SK-N-SH (cell line): ENCODE measurements around the gene PRIM2.

ENCODE experiments used
- CHD2 ChIP-seq: fragments of 150-350 bp; IDR thresholded peaks from 2 replicates; pipeline ENCODE4 v1.6.1; 2018; ENCODE audit warnings: low read length; ENCODE audit not compliant: partially characterized antibody
- CTCF ChIP-seq: fragments of 200-600 bp; sonication (generic); IDR thresholded peaks from 2 replicates; pipeline ENCODE4 v1.6.1; 2017; ENCODE audit warnings: antibody characterized with exemption, mild to moderate bottlenecking, moderate library complexity
- FOXJ3 ChIP-seq: sonication (generic); formaldehyde crosslinking; IDR thresholded peaks from 2 replicates; pipeline ENCODE4 v1.5.1; 2020; ENCODE audit warnings: mild to moderate bottlenecking, missing genetic modification reagents
- NRF1 ChIP-seq: IDR thresholded peaks from 2 replicates; pipeline ENCODE4 v1.6.1; 2012; ENCODE audit warnings: low read depth, mild to moderate bottlenecking, low read length
- RCOR1 ChIP-seq: fragments of 150-350 bp; IDR thresholded peaks from 2 replicates; pipeline ENCODE4 v1.6.1; 2017; ENCODE audit warnings: antibody characterized with exemption, low read length
- RFX5 ChIP-seq: IDR thresholded peaks from 2 replicates; pipeline ENCODE4 v1.6.1; 2012; ENCODE audit warnings: mild to moderate bottlenecking, improper control_type of control experiment, low read length
- SMC3 ChIP-seq: IDR thresholded peaks from 2 replicates; pipeline ENCODE4 v1.6.1; 2012; ENCODE audit warnings: low read depth, low read length, improper control_type of control experiment
- TEAD4 ChIP-seq: IDR thresholded peaks from 2 replicates; pipeline ENCODE4 v1.4.0; 2012; ENCODE audit warnings: mild to moderate bottlenecking, borderline replicate concordance; ENCODE audit not compliant: insufficient read depth
- YY1 ChIP-seq: IDR thresholded peaks from 2 replicates; pipeline ENCODE4 v1.4.0; 2012; ENCODE audit warnings: low read depth, mild to moderate bottlenecking

DNA sequence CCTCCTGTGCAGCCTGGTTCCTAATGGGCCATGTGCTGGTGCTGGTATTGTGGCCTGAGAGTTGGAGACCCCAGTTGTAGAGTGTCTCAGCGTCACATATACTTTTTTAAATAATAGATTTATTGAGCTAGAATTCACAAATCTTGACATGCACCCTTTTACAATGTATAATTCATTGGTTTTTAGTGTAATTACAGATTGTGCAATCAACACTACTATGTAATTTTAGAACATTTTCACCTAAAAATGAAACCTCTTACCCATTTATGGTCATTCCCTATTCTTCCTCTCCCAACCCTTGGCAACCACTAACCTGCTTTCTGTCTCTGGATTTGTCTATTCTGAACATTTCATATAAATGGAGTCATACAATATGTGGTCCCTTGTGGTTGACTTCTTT, 10.6 kb downstream of the PRIM2 start:
- TF ChIP-seq CTCF (no peak), RCOR1 (no peak), YY1 (no peak), RFX5 (no peak), TEAD4 (no peak), SMC3 (no peak), CHD2 (no peak), FOXJ3 (CRISPR knock-in tag) (no peak), NRF1 (no peak)
